LNCaP clone FGC (cell line): ENCODE results near the gene ZC3H12A.
A peak's percentile ranks its signal among the peaks of the same experiment; 100 is the strongest.

ENCODE experiments used
- DNase-seq: peaks from one replicate; pipeline ENCODE4 v3.0.0-alpha.2; 2011; ENCODE audit warnings: low read depth
- H3K4me3 ChIP-seq: 2 replicates; pipeline ENCODE4 v1.5.1; 2011; ENCODE audit warnings: mild to moderate bottlenecking, low read depth, low read length, control low read depth
- TF ChIP-seq, protein P1 (sequence below): IDR thresholded peaks from 2 replicates; pipeline ENCODE4 v1.5.1; 2012; ENCODE audit warnings: mild to moderate bottlenecking; ENCODE audit not compliant: control insufficient read depth, insufficient read depth; ENCODE audit errors: extremely low read depth

ZC3H12A gene

DNA sequence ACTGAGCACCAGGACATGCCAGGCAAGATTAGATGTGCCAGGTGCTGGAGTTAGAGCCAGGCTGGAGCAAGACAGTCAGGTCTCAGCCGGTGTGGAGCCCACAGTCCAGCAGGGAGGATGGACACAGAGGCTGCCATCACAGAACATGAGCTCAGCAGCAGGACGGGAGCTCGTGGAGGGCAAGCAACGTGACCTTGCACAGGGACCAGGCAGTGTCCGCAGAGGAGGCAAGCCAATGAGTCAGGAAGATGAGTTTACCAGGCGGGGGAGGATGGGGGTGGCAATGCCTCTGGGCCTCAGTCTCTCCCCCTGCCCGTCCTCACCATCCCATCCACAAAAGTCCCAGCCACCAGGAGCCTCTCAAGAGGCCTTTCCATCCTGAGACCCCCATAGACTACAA lies 20.7 kb upstream of the ZC3H12A start:
- no peak overlapping the region for H3K4me3 ChIP-seq
- TF ChIP-seq, protein P1, sequence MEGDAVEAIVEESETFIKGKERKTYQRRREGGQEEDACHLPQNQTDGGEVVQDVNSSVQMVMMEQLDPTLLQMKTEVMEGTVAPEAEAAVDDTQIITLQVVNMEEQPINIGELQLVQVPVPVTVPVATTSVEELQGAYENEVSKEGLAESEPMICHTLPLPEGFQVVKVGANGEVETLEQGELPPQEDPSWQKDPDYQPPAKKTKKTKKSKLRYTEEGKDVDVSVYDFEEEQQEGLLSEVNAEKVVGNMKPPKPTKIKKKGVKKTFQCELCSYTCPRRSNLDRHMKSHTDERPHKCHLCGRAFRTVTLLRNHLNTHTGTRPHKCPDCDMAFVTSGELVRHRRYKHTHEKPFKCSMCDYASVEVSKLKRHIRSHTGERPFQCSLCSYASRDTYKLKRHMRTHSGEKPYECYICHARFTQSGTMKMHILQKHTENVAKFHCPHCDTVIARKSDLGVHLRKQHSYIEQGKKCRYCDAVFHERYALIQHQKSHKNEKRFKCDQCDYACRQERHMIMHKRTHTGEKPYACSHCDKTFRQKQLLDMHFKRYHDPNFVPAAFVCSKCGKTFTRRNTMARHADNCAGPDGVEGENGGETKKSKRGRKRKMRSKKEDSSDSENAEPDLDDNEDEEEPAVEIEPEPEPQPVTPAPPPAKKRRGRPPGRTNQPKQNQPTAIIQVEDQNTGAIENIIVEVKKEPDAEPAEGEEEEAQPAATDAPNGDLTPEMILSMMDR, result no peak
- DNase-seq, result no peak

DNA sequence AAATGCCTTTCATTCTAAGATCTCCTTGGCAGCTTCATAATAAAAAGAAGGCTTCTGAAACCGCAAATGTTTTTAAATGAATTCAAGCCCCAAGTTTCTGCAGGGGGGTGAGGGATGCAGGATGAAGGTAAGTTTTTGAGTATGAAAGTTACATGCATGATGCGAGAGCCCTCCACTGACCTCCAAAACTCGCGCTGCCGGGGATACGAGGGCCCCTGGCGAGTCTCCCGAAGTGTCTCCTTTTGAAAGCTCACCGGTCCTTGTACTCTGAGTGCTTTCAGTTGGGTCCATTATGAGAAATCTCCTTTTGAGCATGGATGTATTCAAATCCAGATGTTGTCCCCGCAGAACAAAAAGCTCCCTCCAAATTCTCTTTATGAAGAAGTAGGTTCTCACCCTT lies 18.9 kb upstream of the ZC3H12A start:
- DNase-seq, result no peak
- no peak overlapping the region for H3K4me3 ChIP-seq
- TF ChIP-seq, protein P1, result no peak

DNA sequence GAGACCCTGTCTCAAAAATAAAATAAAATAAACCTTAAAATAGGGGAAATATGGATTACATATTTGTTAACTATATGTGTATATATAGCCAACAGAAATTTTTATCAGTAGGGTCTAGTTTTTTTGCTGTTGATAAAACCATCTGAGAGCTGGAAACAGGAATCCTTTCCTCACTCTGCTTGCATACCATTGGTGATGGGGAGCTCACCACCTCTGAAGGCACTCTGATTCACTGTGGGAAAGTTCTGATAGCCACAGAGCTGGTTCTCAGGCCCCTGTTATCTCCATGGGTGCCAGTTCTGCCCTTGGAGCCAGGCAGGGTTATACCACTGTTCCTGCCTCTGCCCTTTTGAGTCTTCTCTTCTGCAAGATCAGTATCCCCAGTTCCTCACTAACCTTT lies 17.8 kb upstream of the ZC3H12A start:
- H3K4me3 ChIP-seq, result no peak overlapping the region
- no peak for DNase-seq
- TF ChIP-seq, protein P1, result no peak

DNA sequence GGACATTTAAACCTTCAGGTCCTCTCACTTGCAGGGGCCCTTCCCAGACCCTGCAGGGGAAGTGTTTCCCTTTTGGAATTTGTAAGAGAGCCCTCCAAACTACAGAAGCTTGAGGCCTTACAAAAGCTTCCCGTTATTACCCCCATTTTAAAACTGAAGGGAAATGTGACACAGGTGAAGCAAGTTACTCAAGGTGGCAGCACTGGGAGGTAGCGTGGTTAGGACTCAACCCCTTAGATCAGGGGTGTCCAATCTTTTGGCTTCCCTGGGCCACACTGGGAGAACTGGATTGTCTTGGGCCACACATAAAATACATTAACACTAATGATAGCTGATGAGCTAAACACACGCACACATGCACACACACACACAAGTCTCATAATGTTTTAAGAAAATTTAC lies 15.8 kb upstream of the ZC3H12A start:
- no peak for DNase-seq
- TF ChIP-seq, protein P1, result peak; percentile 27; the same call in 1 of the 2 replicates
- no peak overlapping the region for H3K4me3 ChIP-seq

DNA sequence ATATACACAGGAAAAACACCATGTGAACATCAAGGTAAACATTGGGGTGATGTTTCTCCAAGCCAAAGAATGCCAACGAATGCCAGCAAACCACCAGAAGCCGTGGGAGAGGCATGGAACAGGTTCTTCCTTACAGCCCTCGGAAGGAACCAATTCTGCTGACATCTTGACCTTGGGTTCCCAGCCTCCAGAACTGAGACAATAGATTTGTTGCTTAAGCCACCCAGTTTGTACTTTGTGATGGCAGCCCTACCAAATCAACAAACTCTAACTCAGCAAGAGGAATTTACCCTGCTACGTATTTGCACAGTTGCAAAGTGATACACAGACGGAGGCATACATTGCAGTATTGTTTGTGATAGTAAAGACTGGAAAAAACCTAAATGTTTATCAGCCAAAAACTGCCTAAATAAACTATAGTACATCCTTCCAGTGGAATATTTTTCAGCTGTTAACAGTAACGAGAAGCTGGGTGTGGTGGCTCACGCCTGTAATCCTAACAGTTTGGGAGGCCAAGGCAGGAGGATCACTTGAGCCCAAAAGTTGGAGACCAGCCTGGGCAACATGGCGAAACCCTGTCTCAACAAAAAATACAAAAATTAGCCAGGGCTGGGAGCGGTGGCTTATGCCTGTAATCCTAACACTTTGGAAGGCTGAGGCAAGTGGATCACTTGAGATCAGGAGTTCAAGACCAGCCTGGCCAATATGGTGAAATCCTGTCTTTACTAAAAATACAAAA lies 12.5 kb upstream of the ZC3H12A start:
- TF ChIP-seq, protein P1, result no peak
- peak; percentile 85 for DNase-seq
- H3K4me3 ChIP-seq, result no peak overlapping the region

DNA sequence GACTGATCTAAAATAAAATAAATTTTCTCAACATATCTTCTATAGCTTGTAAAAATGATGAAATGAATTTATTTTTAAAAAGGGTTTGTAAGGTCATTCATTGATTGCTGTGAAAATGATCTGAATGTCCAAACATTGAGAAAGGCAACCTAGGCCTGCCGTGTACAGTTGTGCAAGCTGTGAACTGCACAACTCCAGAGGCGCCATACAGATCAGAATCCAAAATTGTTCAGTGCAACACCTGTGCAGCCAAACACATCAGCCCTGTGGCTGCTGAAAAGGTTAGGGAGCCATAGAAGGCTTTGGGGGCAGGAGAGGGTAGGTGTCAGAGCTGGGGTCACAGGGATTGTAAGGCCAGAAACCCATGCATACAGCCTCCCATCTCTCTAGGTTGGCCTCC lies 9.9 kb upstream of the ZC3H12A start:
- H3K4me3 ChIP-seq, result no peak overlapping the region
- DNase-seq, result no peak
- TF ChIP-seq, protein P1, result no peak

DNA sequence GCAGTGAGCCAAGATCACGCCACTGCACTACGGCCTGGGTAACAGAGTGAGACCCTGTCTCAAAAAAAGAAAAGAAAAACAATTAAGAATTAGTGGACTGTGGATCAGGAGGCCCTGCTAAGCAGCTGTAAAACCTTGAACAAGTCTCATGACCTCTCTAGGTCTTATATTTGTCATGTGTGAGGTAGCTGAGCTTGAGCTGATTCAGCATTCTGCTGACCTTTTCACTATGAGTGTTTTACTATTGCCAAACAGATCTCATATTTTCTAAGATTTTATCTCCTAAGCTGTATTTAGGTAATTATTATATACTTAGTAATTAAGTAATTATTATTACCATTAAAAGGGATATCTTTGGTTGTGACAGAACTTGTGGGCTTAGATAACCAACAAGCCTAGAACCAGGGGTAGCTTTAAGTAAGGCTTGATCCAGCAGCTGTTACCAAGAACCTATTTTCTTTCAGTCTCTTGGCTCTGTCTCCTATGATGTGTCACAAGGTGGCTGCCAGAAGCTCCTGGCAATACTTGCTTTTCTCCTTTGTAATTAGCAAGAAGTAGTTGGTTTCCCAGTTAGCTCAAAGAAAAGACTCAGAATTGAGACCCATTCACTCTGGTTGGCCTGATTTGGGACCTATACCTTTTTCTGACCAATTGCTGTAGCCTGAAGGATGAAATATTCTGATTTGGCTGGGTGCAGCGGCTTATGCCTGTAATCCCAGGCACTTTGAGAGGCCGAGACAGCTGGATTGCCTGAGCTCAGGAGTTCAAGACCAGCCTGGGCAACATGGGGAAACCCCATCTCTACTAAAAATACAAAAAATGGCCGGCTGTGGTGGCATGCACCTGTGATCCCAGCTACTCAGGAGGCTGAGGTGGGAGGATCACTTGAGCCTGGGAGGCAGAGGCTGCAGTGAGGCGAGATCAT lies 8.5 kb upstream of the ZC3H12A start:
- TF ChIP-seq, protein P1, result no peak
- no peak overlapping the region for H3K4me3 ChIP-seq
- no peak for DNase-seq
